Measurements from ENCODE around the gene EDAR.

The EDAR gene

GRCh38 chr2:108988796-108989713 lies at the start of gene EDAR:
Gene EDAR (minus strand): TSS chr2:108989220. CDS start chr2:108931014, 58,206 bp downstream.
- Mint-ChIP-seq H3K4me3 (peak within 1 kb of the TSS; percentile 46), H3K4me1 (no peaks in the 10 kb centered on the region), H3K27ac (ENCODE audit: low read depth) (peak within 1 kb of the TSS; percentile 35), H3K9me3 (no peaks in the 10 kb centered on the region), H3K36me3 (ENCODE audit: insufficient read depth) (no peaks in the 10 kb centered on the region), H3K27me3 (peaks cover 42% of the 10 kb centered on the region)
- ATAC-seq (replicated peaks; ENCODE audit: extremely low read depth, poor library complexity, severe bottlenecking) = peak; percentile 40
- no peak for DNase-seq (ENCODE audit: low spot score in 2 of 2)

GRCh38 chr2:109033171-109033570 lies 44.2 kb upstream of the EDAR start:
- H3K9me3 Mint-ChIP-seq = no peaks in the 10 kb centered on the region
- peaks cover 56% of the 10 kb centered on the region for H3K4me1 Mint-ChIP-seq
- DNase-seq (ENCODE audit: low spot score in 2 of 2) = no peak
- H3K27ac Mint-ChIP-seq (ENCODE audit: low read depth) = peak overlapping the region; percentile 92
- ATAC-seq (replicated peaks; ENCODE audit: extremely low read depth, poor library complexity, severe bottlenecking) = no peak
- peaks cover 9% of the 10 kb centered on the region for H3K36me3 Mint-ChIP-seq (ENCODE audit: insufficient read depth)
- H3K4me3 Mint-ChIP-seq = peak overlapping the region; percentile 80
- no peaks in the 10 kb centered on the region for H3K27me3 Mint-ChIP-seq

DNA sequence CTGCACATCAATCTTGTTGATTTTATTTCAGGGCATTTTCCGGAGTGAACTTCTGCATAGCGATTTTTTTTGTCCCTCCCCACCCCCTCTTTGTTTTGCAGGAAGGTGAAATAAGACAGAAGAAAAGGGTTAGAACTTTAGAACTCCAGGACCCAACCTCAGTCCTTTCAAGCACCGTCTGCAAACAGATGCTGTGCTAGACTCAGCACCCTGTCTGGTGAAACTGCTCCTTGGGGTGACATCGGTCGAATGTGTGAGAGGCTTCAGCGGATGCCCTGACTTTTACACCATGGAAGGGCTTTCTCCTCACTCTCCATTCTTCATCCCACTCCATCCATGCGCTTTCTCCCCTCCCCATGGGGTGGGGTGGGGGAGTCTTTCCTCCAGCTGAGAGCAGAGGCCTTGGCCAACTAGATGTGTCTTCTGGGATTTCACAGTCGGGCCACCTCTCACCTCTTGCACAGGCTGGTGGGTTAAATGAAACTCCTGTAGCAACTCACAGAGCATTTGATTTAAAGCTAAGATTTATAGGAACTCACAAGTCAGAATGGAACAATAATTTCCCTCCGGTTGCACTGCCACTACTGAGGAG lies 43.3 kb upstream of the EDAR start:
- H3K4me1 Mint-ChIP-seq = peaks cover 56% of the 10 kb centered on the region
- ATAC-seq (replicated peaks; ENCODE audit: extremely low read depth, poor library complexity, severe bottlenecking) (peak; percentile 65), DNase-seq (ENCODE audit: low spot score in 2 of 2) (peak in 1 of 2 donors; percentile 39)

GRCh38 chr2:109031476-109032228 lies 42.6 kb upstream of the EDAR start:
- Mint-ChIP-seq H3K4me1 (peaks cover 56% of the 10 kb centered on the region), H3K4me3 (peak overlapping the region; percentile 80)

More for the DNA sequence above, 43.3 kb upstream of the EDAR start:
- Mint-ChIP-seq H3K27me3 (no peaks in the 10 kb centered on the region), H3K36me3 (ENCODE audit: insufficient read depth) (peaks cover 10% of the 10 kb centered on the region), H3K27ac (ENCODE audit: low read depth) (peak overlapping the region; percentile 92), H3K9me3 (no peaks in the 10 kb centered on the region), H3K4me3 (peak overlapping the region; percentile 80)

DNA sequence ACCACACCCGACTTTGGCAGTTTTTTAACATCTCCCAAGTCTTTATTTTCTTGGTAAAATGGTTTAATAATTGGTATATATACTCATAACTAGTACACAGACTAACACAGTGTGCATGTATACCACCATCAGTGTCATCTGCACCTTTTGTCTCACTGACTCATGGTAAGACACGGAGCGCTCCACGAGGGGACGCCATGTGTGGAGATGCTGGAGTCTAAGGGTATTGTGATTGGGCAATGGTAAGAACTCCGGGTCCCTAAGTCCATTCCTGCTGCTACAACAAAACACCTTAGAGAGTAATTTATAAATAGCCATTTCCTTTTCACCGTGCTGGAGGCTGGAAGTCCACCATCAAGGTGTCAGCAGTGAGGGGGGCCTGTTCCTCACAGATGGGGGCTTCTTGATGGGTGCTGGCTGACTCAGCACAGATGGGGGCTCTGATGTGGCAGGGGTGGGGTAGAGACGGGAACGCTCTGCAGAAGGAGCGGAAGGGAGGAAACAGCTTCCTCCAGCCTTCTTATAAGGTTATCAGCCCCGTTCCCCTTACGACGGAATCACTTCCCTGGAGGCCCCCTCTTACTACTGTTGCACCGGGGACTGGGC lies 42.0 kb upstream of the EDAR start:
- no peak for DNase-seq (ENCODE audit: low spot score in 2 of 2)
- Mint-ChIP-seq H3K4me1 (peaks cover 56% of the 10 kb centered on the region), H3K4me3 (peak overlapping the region; percentile 80), H3K36me3 (ENCODE audit: insufficient read depth) (peaks cover 10% of the 10 kb centered on the region), H3K9me3 (no peaks in the 10 kb centered on the region), H3K27me3 (no peaks in the 10 kb centered on the region), H3K27ac (ENCODE audit: low read depth) (peak overlapping the region; percentile 92)
- no peak for ATAC-seq (replicated peaks; ENCODE audit: extremely low read depth, poor library complexity, severe bottlenecking)

More at GRCh38 chr2:109031476-109032228, 42.6 kb upstream of the EDAR start:
- no peaks in the 10 kb centered on the region for H3K9me3 Mint-ChIP-seq
- DNase-seq (ENCODE audit: low spot score in 2 of 2) (peak; percentile 41 to 76), ATAC-seq (replicated peaks; ENCODE audit: extremely low read depth, poor library complexity, severe bottlenecking) (peak; percentile 80)
- peaks cover 10% of the 10 kb centered on the region for H3K36me3 Mint-ChIP-seq (ENCODE audit: insufficient read depth)
- H3K27ac Mint-ChIP-seq (ENCODE audit: low read depth) = peak overlapping the region; percentile 92
- no peaks in the 10 kb centered on the region for H3K27me3 Mint-ChIP-seq

GRCh38 chr2:109029490-109030201 lies 40.6 kb upstream of the EDAR start:
- Mint-ChIP-seq H3K36me3 (ENCODE audit: insufficient read depth) (peaks cover 10% of the 10 kb centered on the region), H3K4me1 (peaks cover 47% of the 10 kb centered on the region), H3K27ac (ENCODE audit: low read depth) (no peak overlapping the region), H3K27me3 (no peaks in the 10 kb centered on the region), H3K9me3 (no peaks in the 10 kb centered on the region), H3K4me3 (no peak overlapping the region)
- ATAC-seq (replicated peaks; ENCODE audit: extremely low read depth, poor library complexity, severe bottlenecking) = no peak
- DNase-seq (ENCODE audit: low spot score in 2 of 2) = no peak

DNA sequence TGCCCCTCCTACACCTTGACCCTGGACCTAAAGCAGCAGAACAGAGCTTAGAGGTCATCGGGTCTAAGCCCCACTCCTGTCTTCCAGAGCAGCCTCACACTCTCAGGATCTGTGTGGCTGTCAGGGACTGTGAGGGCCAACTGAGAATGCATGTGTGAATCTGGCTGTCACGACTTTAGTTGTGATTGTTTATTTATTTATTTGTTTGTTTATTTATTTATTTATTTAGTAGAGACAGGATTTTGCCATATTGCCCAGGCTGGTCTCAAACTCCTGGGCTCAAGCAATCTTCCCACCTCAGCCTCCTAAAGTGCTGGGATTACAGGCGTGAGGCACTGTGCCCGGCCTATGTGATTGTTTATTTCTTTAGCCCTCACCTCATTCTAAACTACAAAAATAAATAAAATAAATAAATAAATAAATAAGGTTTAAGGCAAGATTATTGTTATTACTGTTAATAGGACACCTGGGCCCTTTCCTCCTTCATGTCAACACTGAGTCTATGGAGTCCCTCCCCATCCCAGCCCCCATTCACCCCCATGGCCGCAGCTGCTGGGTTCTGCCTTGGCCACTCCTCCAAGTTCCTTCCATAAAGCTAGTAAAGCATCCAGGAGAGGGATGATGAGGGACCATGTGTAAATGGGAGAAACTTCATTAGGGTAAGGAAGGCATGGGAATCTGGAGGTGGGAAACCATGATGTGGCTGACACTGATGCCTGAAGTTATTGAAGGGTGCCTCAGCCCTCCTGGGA lies 39.9 kb upstream of the EDAR start:
- ATAC-seq (replicated peaks; ENCODE audit: extremely low read depth, poor library complexity, severe bottlenecking) (no peak), DNase-seq (ENCODE audit: low spot score in 2 of 2) (no peak)
- Mint-ChIP-seq H3K9me3 (no peaks in the 10 kb centered on the region), H3K27me3 (no peaks in the 10 kb centered on the region), H3K4me3 (no peak overlapping the region), H3K36me3 (ENCODE audit: insufficient read depth) (peaks cover 10% of the 10 kb centered on the region), H3K4me1 (peaks cover 39% of the 10 kb centered on the region), H3K27ac (ENCODE audit: low read depth) (no peak overlapping the region)

DNA sequence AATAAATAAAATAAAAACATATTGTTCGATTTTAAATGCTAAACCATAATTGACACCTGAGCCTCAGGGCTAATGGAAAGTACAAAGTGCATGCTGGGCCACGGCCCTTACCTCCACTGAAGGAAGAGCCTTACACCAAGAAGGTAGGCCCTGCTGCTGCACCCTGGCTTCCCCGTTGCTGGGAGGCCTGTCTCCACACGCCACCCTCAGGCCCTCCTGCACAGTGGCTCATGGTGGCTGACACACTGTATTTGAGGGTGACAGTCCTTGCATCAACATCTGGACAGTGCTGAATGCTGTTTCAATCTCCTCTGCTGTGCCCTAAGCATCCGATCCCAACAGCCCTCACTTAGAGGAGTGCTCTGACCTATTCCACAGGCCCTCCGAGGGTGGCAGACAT lies 39.3 kb upstream of the EDAR start:
- no peaks in the 10 kb centered on the region for H3K9me3 Mint-ChIP-seq
- H3K27ac Mint-ChIP-seq (ENCODE audit: low read depth) = no peak overlapping the region
- DNase-seq (ENCODE audit: low spot score in 2 of 2) (no peak), ATAC-seq (replicated peaks; ENCODE audit: extremely low read depth, poor library complexity, severe bottlenecking) (no peak)
- no peak overlapping the region for H3K4me3 Mint-ChIP-seq
- H3K27me3 Mint-ChIP-seq = no peaks in the 10 kb centered on the region
- peaks cover 35% of the 10 kb centered on the region for H3K4me1 Mint-ChIP-seq
- peaks cover 10% of the 10 kb centered on the region for H3K36me3 Mint-ChIP-seq (ENCODE audit: insufficient read depth)

DNA sequence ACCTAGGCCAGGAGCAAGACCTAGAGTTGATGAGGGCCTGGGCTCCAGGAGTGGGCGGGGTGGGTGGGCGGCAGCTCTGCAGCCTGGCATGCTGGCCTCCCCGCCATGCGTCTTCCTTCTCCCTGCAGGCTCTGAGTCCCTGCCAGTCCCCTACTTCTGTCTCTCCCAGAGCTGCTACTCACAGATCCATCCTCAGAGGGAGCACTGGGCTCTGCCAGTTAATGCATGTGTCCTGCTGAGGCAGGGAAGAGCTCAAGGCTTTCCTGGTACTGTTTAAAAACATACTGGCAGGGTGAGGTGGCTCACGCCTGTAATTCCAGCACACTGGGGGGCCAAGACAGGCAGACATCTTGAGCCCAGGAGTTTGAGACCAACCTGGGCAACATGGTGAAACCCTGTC lies 38.7 kb upstream of the EDAR start:
- Mint-ChIP-seq H3K9me3 (no peaks in the 10 kb centered on the region), H3K4me3 (no peak overlapping the region), H3K4me1 (peaks cover 30% of the 10 kb centered on the region), H3K27ac (ENCODE audit: low read depth) (no peak overlapping the region), H3K27me3 (no peaks in the 10 kb centered on the region), H3K36me3 (ENCODE audit: insufficient read depth) (peaks cover 9% of the 10 kb centered on the region)
- DNase-seq (ENCODE audit: low spot score in 2 of 2) (no peak), ATAC-seq (replicated peaks; ENCODE audit: extremely low read depth, poor library complexity, severe bottlenecking) (no peak)

GRCh38 chr2:109024477-109024876 lies 35.5 kb upstream of the EDAR start:
- H3K4me1 Mint-ChIP-seq = peaks cover 11% of the 10 kb centered on the region
- DNase-seq (ENCODE audit: low spot score in 2 of 2) = no peak
- no peak for ATAC-seq (replicated peaks; ENCODE audit: extremely low read depth, poor library complexity, severe bottlenecking)

DNA sequence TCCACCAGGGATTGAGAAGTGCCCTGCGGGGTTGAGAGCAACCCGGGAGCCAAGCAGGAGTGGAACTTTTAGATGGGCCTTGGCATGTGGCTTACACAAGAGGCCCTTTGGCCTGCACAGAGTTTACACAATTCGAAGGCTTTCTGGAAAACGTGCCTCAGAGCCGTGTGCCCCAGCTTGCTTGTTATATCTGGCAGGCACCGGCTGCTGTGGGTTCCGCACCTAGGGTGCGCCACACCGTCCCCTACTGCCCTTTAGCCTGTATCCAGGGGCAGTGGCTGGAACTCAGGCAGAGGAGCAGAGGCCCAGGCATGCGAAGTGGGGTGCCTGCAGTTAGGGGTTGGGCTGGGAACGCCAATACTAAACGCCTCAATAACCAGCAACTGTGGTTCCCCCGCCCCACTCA lies 32.9 kb upstream of the EDAR start:
- Mint-ChIP-seq H3K36me3 (ENCODE audit: insufficient read depth) (peaks cover 3% of the 10 kb centered on the region), H3K4me3 (no peak overlapping the region), H3K27me3 (peaks cover 23% of the 10 kb centered on the region), H3K27ac (ENCODE audit: low read depth) (no peak overlapping the region), H3K9me3 (no peaks in the 10 kb centered on the region), H3K4me1 (peaks cover 13% of the 10 kb centered on the region)
- DNase-seq (ENCODE audit: low spot score in 2 of 2) = no peak
- no peak for ATAC-seq (replicated peaks; ENCODE audit: extremely low read depth, poor library complexity, severe bottlenecking)

More at GRCh38 chr2:109024477-109024876, 35.5 kb upstream of the EDAR start:
- H3K27ac Mint-ChIP-seq (ENCODE audit: low read depth) = no peak overlapping the region
- H3K9me3 Mint-ChIP-seq = no peaks in the 10 kb centered on the region
- H3K36me3 Mint-ChIP-seq (ENCODE audit: insufficient read depth) = peaks cover 4% of the 10 kb centered on the region
- H3K27me3 Mint-ChIP-seq = peaks cover 13% of the 10 kb centered on the region
- H3K4me3 Mint-ChIP-seq = no peak overlapping the region

All from central memory CD8-positive, alpha-beta T cell (primary cell).